ENCODE results near the gene ALPI.

GRCh38 chr2:232415736-232416520, 40.0 kb upstream of the ALPI start:
- no peak for TF ChIP-seq CTCF (IDR thresholded peaks at IDR 0.05)
- no peak for TF ChIP-seq POLR2A (IDR thresholded peaks at IDR 0.05)

Measured in esophagus squamous epithelium (tissue), 4 donors.